Activated T-helper 1 cell treated with anti-CD3 and anti-CD28 coated beads, Interleukin-2, amount 50 U/mL, for 16 hours (primary cell): ENCODE data around the gene CPA3.

Experiments used
- DNase-seq, 2 donors: peaks; one replicate each; pipeline ENCODE4 v3.0.0-alpha.2; 2020; ENCODE audit warnings: low read depth in 1 of 2, low spot score in 1 of 2

The CPA3 gene

GRCh38 chr3:148857316-148857715 is 7.8 kb upstream of the CPA3 start:
- no peak for DNase-seq

DNA sequence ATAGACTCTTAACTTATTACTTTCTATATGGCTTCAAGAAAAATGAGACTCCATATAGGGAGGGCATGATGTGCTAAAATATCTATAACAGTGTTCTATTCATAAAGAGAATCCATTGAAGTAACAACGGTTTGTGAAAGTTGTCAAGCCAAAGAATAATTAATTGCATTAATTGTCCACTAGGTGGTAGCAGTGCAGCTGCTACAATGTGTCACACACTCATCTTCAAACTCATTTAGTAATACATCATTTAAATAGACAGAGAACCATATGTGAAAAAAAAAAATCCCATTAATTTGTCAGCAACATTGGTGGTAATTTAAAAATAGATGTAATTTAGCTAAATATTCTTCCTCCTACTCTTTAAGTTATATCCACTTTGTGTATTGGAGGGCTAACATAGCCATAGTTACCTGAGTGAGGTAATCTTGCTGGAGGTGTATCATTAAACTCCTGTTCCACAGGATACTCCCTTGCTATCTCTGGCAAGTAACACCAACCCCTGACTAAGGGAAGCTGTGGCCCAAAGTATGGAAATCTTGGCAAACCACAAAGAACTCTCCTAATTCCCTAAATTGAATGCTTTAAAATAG is 3.7 kb upstream of the CPA3 start:
- DNase-seq = no peak

- DNase-seq = no peak
Measured at GRCh38 chr3:148863297-148863696, 1.8 kb upstream of the CPA3 start.

- DNase-seq = no peak
Measured at GRCh38 chr3:148863814-148864213, 1.3 kb upstream of the CPA3 start.

DNA sequence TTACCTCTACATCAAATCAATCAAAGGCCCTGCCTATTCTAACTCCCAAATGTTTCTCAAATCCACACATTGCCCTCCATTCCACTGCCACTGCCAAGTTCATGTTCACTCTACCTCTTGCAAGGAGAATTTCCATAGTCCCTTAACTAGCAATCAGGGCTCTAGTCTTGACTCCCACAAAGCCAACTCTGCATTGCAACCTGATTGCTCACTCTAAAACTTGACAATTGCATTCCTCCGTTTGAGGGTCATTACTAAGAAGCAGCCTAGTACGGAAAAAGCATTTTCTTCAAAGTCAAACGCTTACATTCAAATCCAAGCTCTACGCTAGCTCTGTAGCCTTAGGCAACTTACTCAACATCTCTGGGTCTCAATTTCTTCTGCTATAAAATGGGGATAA is 1.2 kb downstream of the CPA3 start:
- no peak for DNase-seq

GRCh38 chr3:148873270-148873927 is 8.3 kb downstream of the CPA3 start:
- no peak for DNase-seq

DNA sequence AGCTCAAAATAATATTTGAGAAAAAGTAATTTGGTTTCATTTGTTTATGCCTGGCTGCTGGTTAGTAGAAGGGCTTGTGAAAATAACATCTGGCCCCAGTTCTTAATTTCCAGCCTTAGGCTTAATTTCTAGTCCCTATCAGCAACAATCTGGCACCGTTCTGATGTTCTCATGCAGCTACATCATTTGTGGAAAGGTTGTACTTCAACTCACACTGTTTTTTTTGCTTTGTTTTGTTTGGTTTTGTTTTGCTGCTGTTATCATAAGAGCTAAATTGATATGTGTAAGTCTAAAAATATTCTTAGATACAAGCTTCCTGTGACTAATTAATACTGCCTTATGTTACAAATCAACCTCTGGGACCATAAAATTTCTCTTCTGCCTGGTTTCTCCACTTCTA is 8.9 kb downstream of the CPA3 start:
- DNase-seq = no peak

DNA sequence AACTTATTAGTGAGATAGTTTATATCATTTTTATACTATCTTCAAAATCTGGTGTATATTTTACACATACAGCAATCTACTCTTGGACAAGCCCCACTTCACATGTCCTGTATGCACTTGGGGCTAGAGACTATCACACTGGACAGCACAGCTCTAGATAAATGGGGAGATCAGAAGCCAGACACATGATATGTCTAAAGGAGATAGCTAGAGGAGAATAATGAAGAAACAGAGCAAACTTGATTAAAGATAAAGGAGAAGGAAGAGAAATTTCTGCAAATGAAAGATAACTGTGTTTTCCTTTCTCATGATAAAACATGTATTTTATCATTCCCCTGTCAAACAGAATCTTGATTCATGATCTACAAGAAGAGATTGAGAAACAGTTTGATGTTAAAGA is 13.0 kb downstream of the CPA3 start:
- DNase-seq = no peak

GRCh38 chr3:148879256-148879655 is 14.2 kb downstream of the CPA3 start:
- no peak for DNase-seq

DNA sequence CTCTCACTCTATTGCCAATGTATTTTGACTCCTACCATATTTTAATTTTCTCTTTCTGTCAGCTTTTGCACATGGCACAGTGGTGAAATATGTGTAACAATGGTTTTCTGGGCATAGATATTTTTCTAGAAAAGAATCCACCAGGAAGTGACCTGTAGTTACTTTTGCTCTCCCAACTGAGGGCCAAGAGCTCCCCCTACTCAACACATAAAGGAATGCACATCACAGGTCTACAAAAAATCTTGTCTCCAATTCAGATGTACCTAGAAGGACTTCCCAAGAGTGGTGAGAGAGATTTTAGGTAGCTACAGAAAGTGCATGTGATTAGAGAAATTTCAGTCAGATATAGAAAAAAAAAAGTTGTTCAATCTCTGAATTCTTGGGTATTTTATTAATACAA is 15.6 kb downstream of the CPA3 start:
- DNase-seq = no peak

DNA sequence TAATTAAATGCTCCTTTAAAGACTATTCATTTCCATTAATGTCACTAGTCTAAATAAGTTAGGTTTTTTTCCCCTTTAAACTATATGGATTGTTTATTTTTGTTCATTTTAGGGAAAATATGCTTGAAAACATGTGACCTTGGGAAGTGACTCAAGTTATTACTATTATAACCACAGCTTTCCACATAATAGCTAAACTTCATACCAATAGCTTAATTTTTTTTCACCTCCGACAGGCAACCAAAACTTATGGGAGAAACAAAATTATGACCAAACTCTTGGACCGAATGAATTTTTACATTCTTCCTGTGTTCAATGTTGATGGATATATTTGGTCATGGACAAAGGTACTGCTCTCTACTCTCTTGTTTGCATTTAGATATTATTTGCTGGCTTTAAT is 16.2 kb downstream of the CPA3 start:
- no peak for DNase-seq

DNA sequence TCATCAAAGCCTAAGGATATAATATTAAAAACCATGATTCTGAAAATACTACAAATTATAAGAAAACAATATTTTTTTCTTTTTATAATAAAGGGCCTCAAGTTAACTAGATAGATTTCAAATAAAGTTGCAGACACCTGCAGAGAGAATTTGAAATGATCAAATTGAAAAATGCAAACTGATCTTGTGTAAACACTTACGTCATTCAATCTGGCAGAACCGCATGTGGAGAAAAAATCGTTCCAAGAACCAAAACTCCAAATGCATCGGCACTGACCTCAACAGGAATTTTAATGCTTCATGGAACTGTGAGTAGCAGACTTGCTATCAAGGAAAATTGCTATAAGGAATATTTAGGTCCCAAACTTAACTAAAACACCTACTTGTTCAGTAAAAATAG is 17.2 kb downstream of the CPA3 start:
- no peak for DNase-seq

DNA sequence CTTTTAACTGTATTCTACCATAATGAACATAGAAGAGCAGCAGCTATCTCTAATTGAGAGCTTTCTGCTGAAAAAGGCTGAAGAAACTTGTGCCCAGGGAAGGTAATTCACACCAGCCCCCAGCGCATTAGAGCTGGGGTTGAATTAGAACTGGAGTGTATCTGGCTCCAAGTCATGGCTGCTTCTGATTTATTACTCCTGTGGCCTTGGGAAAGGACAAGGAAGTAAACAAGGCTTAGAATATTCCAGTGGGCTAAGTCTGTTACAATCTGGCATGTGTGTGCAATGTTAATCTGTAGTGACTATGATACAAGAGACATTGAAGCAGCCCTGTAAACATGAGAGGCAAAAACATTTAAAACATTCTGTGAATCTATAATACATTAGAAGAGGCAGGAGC is 18.1 kb downstream of the CPA3 start:
- DNase-seq = no peak

GRCh38 chr3:148884261-148884660 is 19.2 kb downstream of the CPA3 start:
- no peak for DNase-seq

DNA sequence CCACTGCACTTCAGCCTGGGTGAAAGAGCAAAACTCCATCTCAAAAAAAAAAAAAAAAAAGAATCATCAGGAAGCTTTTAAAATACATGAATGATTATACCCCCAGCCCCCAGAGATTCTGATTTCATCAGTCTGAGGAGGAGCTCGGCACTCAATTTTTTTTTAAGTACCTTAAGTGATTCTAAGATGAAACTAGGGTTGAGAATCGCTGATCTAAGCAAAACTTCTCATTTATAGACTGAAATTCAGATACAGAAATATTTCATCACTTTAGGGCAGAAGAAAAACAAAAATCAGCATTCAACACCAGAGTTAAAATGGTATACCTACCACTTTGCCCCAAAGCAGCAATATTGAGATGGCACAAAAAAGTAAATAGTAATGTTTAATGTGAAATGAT is 24.7 kb downstream of the CPA3 start:
- DNase-seq = no peak

DNA sequence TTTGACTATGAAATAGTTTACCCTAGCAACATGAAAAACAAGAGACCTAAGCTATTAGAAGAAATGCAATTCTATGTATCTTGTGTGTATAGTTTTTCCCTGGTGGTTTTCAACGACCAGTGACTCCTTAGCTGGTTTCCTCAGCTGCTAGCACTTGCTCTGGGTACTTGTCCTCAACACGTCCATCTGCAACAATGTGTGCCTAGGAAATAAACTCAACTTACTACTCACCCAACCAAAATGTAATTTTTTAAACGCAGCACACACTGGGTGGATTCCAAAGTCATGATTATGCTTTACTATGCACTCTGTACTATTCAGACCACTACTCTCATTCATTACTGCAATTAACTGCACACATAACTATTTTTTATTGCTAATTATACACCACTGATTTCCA is 31.0 kb downstream of the CPA3 start:
- DNase-seq = no peak

- DNase-seq = no peak
Measured at GRCh38 chr3:148901987-148902791, 37.1 kb downstream of the CPA3 start.

GRCh38 chr3:148903022-148903442 is 37.9 kb downstream of the CPA3 start:
- DNase-seq = no peak

DNA sequence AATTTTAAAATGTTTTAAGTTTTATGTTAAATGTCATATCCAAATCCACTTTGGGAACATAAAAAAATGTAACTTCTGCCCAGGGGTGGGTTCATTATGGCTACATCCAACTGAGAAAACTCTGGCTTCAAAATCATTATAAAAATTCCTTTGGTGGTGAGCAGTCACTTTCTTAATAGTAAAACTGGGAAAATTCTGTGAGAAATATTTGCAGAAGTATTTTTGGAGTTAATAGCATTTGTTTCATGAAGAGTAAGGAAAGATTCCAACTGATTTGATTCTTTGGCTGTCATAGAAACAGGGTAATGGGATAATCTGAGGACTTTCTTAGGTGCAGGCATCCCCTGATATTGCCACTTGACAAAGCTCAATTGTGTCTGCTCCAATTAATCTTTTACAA is 38.8 kb downstream of the CPA3 start:
- DNase-seq = no peak

- DNase-seq = no peak
Measured at GRCh38 chr3:148906667-148907066, 41.6 kb downstream of the CPA3 start.

- no peak for DNase-seq
Measured at GRCh38 chr3:148911173-148911572, 46.1 kb downstream of the CPA3 start.

- DNase-seq = no peak
Measured at GRCh38 chr3:148911592-148911991, 46.5 kb downstream of the CPA3 start.
